Activated CD8-positive, alpha-beta memory T cell treated with anti-CD3 and anti-CD28 coated beads for 36 hours (primary cell): ENCODE data around the gene E2F8. TPM values are rescaled to one million over a fixed set of nuclear protein-coding genes. Genes with fewer than 3 reads are reported as not detected.

Source experiments
- CTCF ChIA-PET: fragments of 350-600 bp; sonication (Branson Sonifier 250); formaldehyde crosslinking; loops from one replicate; lab custom pipeline; 2021; ENCODE audit warnings: antibody characterized with exemption; lab: Charles Lee
- POLR2A ChIA-PET: fragments of 350-600 bp; sonication (Branson Sonifier 250); formaldehyde crosslinking; loops from one replicate; lab custom pipeline; 2021; ENCODE audit warnings: antibody characterized with exemption; lab: Charles Lee
- total RNA-seq, 2 experiments: library from RNA; stranded (reverse); gene quantifications; one replicate each; pipeline ENCODE4 v1.2.3, GENCODE V29; 2021

The E2F8 gene
- total RNA-seq, 2 experiments from 2014 or later: 13.3 to 14.6 TPM

DNA sequence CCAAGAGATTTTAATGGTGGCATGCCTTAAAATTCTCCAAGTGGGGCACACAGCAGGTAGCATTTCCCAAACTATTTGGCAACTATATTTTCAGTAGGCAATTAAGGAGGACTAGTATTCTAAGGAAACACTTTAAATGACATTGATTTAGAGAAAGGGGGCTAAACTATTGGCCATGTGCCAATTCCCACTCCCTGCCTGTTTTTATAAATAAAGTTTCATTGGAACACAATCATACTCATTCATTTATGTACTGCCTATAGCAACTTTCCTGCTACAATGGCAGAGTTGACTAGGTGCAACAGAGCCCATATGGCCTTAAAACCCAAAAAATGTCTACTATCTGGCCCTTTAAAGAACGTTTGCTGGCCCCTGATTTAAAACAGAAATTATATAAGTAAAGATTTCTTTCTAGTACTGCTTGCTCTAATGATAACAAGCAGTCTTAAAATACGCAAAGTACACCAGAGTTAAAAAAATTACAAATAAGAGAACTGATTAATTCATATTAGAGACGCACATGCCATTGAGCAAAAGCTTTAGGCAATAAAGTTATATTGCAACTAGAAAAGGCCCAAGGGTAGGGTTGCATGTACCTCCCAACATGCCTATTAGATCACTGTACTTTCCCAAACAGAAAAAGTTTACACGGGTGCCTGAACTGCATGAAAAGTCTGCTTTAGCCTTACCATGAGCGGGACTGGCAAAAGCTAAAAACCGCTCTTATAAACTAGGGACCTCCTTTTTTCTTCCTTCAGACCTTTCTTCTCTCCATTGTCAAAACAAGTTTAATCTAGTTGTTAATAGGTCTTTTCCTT, 14.2 kb downstream of the E2F8 start:
- CTCF ChIA-PET: interaction anchor here (1.2 kb wide), 1 partner anchor 33 kb away, joined by 3 read pairs; no protein-coding TSS in a partner anchor

DNA sequence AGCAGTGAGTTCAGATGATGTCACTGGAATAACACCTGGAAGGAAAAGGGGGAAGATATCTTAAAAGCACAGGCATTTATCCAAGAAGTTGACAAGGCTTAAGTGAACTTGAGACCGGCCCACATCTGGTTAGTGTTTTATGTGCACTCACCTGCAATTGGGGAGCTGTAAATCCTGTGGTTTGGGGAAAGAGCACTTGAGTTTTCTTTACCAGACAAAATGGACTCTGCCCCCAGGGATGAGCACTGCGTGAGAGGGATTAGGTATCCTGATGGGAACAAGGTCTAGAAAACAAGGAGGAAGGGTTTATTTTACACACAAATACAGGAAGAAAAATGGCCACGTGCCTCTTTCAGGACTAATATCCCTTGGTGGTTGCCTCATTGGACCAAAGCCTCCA, 15.2 kb downstream of the E2F8 start:
- POLR2A ChIA-PET: no interaction called here
- CTCF ChIA-PET: no interaction called here

More for the DNA sequence above, 14.2 kb downstream of the E2F8 start:
- POLR2A ChIA-PET: no interaction called here

DNA sequence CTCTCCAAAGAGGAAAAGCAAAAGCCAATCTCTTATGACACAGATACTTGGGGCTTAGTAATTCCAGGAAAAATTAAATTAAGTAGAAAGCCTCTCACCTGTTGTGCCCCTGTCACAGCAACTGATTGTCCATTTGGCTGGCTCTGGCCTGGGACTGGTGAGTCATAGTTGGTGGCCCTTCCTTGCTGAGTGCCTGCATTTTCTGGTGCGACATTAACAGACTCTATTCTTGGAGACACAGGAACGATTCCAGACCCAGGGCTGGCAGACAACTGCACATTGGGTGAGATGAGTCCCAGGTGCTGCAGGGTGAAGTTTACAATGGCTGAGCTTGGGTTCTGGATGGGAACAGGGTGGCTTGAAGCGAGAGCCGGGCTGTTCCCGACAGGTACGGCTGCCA, 15.6 kb downstream of the E2F8 start:
- CTCF ChIA-PET: no interaction called here
- POLR2A ChIA-PET: no interaction called here

DNA sequence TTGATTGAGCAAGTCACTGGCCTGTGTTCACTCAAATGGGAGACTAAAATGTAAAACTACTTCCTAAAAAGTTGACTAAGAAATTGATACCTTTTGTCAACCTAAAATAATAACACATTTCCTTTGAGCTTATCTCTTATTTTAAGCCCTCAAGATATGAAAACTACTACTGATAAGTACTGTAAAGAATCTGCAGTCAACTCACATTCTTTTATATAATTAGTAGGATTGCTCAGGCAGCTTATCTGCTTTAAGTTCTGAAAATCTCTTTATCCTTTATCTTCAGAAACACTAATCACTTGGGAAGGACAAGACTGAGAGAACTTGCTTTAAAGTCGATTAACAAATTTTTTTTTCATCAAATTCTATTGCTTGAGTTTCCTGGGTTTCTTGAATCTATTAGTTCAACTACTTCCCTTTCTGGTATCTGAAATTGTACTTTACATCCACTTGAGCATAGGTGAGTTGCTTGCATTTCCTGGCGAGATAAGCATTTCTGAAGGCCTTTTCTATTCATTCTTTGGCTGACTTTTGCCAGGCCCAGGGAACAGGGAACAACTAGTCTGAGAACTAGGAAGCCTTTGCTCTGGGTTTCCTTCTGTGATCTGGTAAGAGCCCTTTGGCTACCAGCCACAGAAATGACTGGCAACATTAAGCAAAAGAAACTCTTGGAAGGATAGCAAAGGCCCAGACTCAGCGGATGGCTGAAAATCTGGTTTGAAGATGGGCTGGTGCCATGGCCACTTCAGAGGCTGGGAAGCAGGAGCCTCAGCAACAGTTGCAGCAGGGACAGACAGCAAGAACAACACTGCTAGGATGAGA, 19.6 kb downstream of the E2F8 start:
- CTCF ChIA-PET: no interaction called here
- POLR2A ChIA-PET: no interaction called here

DNA sequence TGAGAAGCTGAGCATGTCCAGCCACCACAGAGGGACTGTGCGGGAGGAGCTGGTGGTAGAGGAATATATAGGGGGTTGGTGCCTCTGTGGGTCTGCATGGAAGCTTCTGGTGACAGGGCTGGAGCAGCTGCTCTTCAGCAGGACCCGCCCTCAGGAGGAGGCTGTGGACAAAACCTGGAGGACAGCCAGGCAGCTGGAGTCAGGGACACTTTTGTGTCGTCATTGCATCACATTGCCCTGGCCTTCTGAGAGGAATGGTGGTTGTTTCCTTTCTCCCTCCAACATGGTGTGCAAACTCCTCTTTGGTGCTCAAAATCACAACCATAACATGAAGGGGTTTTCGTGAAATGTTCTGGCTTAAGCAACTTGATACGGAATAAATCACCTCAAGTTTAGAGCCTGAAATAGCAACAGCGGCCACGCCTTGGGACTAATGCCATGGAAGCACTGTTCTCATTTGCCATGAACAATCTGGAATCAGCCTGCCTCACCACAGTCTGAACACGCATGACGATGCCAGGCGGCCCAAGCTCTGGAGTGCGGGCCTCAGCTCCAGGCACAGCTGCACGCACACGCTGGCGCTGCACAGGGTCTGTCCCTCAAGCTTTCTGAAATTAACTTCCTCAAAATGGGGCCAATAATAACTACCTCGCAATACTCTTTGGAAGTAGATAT, 21.8 kb downstream of the E2F8 start:
- POLR2A ChIA-PET: no interaction called here
- CTCF ChIA-PET: no interaction called here

DNA sequence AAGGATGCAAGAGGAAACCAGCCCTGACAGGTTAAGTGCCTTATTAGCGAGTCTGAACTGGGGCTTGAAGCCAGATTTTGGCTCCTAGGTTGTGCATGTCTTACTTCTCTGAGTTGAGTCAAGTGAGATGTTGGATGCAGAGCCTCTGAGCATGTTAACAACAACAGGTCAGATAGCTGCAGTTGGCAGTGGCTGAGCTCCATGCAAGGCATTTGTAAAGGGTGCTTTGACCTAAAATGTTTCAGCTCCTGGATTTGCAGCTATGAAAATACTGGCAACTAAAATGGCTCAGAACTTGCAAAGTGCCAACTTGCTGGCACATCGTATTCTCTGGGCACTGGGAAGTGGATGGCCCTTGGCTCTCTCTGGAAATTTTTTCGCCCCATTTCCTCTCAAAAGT, 22.5 kb downstream of the E2F8 start:
- POLR2A ChIA-PET: no interaction called here
- CTCF ChIA-PET: no interaction called here

DNA sequence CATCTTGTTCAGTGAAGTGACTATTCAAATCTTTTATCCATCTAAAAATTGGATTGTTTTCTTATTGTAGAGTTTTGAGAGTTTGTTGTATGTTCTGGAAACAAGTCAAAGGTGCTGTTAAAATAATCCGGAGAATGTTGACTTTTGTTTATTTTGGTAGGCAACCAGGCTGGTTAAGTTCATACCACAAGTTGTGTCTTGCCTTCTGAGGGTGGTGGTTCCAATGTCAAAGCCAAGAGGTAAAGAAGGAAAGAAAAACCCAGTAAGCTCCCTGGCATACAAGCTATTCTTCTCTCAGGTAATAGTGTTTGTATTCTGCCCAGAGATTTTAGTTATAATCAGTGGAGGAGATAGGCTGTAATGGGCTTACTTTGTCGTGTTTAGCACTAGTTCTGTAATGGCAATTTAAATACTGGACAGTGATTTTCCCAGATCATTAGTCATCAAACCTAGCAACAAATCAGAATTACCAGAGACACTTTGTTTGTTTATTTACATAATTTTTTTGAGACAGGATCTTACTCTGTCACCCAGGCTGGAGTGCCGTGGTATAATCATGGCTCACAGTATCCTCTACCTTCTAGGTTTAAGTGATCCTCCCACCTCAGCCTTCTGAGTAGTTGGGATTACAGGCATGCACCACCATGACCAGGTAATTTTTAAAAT, 23.9 kb downstream of the E2F8 start:
- POLR2A ChIA-PET: no interaction called here
- CTCF ChIA-PET: no interaction called here

DNA sequence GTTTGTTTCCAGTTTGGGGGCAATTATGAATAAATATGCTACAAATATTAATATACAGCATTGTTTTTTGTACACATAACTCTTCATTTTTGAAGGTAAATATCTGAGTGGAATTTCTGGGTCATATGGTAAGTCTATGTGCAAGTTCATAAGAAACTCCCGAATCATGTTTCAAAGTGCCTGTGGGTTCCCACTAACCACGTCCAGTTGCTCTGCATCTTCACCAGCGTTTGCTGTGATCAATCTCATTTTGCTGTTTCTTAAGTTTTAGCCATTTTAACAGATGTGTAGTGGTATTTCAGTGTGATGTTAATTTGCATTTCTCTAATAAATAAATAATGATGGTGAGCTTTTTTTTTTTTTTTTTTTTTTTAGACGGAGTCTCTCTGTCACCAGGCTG, 24.7 kb downstream of the E2F8 start:
- CTCF ChIA-PET: interaction anchor here (0.6 kb wide), 1 partner anchor 1415 kb away, joined by 4 read pairs; no protein-coding TSS in a partner anchor
- POLR2A ChIA-PET: no interaction called here

DNA sequence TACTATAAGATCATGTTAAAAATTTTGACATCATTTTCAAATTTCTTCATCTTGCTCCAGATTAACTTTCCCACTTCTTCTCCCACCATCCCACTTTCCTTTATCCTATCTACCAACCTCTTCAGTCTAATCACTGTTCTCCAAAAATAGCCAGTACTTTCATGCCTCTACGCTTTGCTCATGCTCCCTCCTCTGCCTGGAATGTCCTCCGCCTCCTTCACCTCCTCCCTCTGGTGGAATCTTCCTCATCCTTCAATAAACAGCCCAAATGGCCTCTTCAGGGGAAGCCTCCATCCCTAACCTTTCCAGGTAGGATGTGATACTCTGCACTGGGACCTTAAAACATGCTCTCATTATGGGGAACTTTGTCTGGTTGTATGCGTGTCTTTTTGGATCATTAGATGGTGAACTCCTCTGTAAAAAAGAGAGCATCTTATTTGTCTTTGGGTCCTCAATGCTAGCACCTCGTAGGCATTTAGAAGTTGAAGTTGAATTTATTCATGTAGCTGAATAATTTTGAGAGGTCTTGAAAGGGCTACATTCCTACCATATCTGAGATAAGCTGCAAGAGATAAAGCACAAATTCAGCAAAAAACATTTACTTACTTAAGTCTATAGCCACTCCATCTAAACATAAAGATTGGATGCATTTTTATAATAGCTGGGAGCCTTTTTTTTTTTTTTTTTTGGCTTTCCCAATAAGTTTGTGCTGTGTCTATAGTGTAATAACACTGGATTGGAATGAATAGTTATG, 31.0 kb downstream of the E2F8 start:
- CTCF ChIA-PET: no interaction called here
- POLR2A ChIA-PET: no interaction called here

DNA sequence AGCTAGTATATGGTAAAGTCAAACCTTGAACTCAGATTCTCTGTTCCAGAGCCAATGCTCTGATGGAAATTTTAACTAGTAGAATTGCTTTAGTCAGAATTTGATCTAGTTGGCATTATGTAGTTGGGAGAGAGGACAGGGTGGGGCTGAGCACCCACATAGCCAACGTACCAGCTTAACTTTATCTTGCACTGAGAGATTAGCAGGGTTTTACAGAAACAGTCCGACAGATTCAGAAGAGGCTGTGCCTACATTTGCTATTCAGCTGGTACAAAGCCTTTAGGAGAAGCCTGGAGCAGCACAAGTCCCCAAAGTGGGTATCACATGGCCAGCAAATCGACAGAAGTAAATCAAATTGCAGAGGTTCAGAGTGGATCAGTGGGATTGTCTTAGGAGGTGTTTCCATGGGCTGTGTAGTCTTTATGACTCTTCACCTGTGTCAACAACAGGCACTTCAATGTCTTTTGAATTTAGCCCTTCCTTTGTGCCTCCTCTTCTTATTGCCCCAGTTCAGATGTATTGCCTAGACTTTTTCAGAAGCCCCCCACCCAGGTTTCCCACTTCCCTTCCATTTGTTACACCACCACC, 31.7 kb downstream of the E2F8 start:
- CTCF ChIA-PET: no interaction called here
- POLR2A ChIA-PET: no interaction called here

DNA sequence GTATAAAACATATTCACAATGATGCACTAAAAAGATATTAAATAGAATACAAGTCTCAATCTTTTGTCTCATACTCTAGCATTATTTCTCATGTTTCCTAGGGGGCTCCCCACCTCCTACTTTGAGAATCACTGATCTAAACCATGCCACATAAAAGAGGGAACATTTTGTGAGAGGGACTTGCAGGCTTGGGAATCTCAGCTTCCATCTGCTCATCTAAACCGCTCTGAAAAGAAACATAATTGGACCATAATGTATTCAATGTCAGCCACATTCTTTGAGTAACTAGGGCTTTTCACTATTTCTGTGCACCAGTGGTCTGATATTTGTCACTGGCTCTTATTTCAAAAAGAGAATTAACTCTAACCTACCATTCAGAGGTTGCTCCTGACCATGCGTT, 32.6 kb downstream of the E2F8 start:
- ChIA-PET POLR2A (no interaction called here), CTCF (no interaction called here)

DNA sequence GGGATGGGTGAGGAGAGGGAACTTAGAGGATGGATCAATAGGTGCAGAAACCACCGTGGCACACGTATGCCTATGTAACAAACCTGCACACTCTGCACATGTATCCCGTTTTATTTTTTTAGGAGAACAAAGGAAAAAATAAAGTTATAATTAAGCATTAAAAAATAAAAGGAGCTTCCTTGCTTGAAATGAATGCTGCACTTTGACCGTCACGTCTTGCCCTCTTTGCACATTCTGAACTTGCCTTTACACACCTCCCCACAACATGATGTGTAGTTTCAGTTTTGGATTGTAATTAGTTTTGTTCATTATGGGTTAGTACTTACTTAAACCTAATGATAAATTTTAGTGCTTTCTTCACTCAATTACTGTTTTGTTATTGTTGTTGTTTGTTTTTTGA, 35.9 kb downstream of the E2F8 start:
- POLR2A ChIA-PET: no interaction called here
- CTCF ChIA-PET: no interaction called here

DNA sequence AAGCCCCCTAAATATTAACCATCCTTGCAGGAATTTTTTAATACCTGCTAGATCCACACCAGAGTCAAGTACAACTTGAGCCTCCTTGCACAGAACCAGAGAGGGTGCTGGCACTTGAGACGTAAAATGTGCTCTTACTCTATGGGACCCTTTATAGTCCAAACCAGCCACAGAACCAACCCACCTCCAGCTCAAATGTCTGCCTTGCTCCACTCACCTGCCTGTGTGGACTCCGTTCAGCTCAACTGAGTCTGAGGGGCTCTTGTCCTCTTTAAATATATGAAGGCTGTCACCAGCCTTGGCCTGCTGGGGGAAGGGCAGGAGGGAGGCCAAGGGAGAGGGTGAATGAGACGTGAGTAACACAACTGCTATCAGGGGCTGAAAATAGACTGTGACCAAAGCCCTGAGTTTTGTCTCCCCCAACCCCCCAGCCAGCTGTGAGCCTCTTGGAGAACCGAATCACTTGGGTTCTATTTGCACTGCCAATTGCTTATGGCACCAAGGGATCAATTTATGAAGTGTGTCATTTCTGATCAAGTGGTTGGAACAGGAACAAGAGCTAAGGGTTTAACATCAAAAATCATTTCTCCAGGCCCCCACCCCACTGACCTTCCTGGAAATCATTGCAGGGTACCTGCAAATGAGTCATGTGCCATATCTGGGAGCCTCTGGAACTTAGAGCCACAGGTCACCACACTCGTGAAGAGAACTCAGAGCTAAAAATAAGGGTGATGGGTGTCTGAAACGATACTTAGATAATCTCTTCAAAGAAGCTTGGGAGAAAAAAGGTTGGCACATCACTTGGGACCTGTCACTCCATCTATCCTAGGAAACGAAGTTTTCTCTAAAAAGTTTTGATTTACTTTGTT, 38.8 kb downstream of the E2F8 start, which contains the start of gene CSRP3:
Gene CSRP3, minus strand, starts transcription at position 247 of the 869 bp plus-strand sequence. CDS start 9,535 bp downstream, outside the sequence.
- CTCF ChIA-PET: no interaction called here

DNA sequence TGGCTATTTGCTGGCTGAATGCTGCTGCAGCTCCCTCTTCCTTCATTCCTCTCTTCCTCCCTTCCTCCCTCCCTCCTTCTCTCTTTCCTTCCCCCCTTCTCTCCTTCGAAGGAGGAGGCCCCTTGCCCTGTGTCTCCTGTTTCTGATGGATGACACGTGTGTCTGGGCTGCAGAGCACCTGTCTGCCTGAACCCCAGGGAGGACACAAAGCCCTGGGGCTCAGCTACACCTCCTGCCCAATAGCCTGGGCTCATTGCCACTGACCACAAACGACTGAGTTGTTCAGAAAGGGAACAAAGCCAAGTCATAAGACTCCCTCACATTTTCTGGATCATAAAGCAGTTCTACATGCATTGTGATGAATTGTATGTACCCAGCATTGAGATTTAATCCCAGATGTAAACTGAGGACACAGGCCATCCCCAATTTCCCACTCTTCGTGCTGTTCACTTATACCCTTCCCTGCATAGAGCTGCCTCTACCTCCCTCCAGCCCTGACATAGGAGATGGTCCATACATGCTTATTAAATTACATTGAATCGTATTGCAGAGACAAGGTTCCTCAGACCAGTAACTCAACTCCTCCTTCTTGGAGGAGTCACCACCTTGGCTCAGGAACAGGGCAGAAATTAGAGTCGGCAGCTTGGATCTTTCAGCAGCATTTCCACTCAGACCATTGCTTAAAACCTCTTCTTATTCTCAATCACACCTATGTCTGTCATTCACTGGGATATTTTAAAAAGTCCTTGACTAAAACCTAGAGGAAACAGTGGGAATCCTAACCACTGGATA, 40.1 kb downstream of the E2F8 start:
- ChIA-PET CTCF (interaction anchor here (0.9 kb wide), 1 partner anchor 22 kb away, joined by 3 read pairs; no protein-coding TSS in a partner anchor), POLR2A (no interaction called here)

More for the DNA sequence above, 38.8 kb downstream of the E2F8 start, which contains the start of gene CSRP3:
- POLR2A ChIA-PET: no interaction called here

DNA sequence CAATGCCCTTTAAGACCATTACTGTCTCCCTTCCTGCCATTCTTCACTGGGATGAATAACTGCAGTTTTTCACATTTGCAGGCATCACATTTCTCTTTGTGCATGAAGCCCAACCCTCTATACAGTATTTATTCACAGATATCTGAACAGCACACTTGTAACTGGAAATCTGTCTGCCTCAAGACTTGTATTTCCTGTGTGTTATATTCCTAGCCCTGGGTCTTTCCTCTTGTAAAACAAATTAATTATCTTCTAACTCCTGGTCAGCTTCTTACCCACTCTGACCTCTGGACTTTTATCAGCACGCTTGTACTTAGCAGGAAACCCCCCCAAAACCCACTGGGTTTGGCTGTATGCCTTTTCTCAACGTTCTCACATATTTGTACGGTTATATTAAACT, 41.0 kb downstream of the E2F8 start:
- ChIA-PET POLR2A (no interaction called here), CTCF (no interaction called here)

DNA sequence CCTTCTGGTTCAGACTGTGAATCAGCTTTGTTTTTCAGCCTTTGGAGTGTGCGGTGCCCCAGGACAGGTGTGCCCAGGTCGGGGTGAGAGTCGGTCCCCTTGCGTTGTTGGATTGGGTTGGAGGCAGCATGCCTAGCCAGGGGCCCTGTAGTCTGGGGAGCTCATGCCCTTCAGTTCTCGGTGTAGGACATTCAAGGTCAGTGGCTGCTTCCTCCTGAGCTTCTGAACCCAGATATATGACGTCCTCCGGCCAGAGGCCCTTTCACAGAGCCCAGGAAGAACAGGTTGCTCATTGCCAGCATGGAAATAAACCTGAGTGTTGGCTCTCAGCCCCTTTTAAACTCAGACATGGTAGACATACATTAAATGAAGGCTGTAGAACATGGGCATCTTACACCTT, 41.7 kb downstream of the E2F8 start:
- POLR2A ChIA-PET: no interaction called here
- CTCF ChIA-PET: no interaction called here

DNA sequence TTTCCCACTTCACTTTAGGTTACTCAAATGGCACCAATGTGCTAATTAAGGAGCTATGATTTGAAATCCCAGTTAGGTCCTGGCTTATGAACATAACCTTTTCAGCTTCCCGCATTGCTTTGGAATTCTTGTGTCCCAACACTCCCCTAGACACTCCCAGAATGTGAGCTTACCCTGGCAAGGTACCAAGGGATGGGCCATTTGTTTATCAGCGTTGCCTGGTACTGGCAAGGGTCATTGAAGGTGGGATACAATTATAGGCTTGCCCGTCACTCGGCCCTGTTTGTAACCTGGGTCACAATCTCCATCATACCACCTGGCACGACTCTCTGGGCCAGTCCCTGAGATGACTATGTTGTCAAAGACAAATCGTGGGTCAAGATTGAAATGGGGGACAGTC, 44.3 kb downstream of the E2F8 start:
- CTCF ChIA-PET: no interaction called here
- POLR2A ChIA-PET: no interaction called here
